ENCODE measurements around the gene ENPP5.

DNA sequence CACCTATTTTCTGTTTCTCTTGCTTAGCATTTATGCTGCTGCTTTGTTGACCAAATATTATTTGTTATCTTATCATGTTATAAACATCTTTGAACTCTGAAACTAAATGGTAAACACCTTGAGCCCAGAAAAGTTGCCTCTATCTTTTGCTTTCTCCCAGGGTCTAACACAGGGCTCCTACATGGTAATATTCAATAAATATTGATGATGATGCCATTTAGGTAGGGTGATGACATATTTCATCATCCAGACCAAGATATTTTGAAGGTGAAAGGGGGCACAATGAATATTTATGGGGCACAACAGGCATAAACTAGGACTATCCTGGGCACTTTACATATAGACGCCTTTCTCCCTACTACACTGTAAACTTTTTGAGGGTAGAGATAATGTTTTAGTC is 52.6 kb downstream of the ENPP5 start:
- TF ChIP-seq JUN (IDR thresholded peaks at IDR 0.05) (no peak), RCOR1 (IDR thresholded peaks at IDR 0.05; ENCODE audit: low read depth, low read length) (no peak), RAD21 (conservative IDR thresholded peaks at IDR 0.05 in 1 of 2, IDR thresholded peaks at IDR 0.05 in 1 of 2) (no peak), CBX8 (IDR thresholded peaks at IDR 0.05) (no peak), EP300 (IDR thresholded peaks at IDR 0.05) (no peak), POLR2A (IDR thresholded peaks at IDR 0.05; ENCODE audit: low read length) (no peak), RFX5 (IDR thresholded peaks at IDR 0.05) (no peak), ZFP36 (IDR thresholded peaks at IDR 0.05; ENCODE audit: borderline replicate concordance, partially characterized antibody) (no peak)
- TF ChIP-seq, protein P1, sequence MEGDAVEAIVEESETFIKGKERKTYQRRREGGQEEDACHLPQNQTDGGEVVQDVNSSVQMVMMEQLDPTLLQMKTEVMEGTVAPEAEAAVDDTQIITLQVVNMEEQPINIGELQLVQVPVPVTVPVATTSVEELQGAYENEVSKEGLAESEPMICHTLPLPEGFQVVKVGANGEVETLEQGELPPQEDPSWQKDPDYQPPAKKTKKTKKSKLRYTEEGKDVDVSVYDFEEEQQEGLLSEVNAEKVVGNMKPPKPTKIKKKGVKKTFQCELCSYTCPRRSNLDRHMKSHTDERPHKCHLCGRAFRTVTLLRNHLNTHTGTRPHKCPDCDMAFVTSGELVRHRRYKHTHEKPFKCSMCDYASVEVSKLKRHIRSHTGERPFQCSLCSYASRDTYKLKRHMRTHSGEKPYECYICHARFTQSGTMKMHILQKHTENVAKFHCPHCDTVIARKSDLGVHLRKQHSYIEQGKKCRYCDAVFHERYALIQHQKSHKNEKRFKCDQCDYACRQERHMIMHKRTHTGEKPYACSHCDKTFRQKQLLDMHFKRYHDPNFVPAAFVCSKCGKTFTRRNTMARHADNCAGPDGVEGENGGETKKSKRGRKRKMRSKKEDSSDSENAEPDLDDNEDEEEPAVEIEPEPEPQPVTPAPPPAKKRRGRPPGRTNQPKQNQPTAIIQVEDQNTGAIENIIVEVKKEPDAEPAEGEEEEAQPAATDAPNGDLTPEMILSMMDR (IDR thresholded peaks at IDR 0.05), result no peak
- TF ChIP-seq, protein P2, sequence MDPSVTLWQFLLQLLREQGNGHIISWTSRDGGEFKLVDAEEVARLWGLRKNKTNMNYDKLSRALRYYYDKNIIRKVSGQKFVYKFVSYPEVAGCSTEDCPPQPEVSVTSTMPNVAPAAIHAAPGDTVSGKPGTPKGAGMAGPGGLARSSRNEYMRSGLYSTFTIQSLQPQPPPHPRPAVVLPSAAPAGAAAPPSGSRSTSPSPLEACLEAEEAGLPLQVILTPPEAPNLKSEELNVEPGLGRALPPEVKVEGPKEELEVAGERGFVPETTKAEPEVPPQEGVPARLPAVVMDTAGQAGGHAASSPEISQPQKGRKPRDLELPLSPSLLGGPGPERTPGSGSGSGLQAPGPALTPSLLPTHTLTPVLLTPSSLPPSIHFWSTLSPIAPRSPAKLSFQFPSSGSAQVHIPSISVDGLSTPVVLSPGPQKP (IDR thresholded peaks at IDR 0.05; ENCODE audit: low read depth, low read length), result no peak
- TF ChIP-seq, protein P3, sequence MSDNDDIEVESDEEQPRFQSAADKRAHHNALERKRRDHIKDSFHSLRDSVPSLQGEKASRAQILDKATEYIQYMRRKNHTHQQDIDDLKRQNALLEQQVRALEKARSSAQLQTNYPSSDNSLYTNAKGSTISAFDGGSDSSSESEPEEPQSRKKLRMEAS (IDR thresholded peaks at IDR 0.05), result no peak
- TF ChIP-seq, protein P4, sequence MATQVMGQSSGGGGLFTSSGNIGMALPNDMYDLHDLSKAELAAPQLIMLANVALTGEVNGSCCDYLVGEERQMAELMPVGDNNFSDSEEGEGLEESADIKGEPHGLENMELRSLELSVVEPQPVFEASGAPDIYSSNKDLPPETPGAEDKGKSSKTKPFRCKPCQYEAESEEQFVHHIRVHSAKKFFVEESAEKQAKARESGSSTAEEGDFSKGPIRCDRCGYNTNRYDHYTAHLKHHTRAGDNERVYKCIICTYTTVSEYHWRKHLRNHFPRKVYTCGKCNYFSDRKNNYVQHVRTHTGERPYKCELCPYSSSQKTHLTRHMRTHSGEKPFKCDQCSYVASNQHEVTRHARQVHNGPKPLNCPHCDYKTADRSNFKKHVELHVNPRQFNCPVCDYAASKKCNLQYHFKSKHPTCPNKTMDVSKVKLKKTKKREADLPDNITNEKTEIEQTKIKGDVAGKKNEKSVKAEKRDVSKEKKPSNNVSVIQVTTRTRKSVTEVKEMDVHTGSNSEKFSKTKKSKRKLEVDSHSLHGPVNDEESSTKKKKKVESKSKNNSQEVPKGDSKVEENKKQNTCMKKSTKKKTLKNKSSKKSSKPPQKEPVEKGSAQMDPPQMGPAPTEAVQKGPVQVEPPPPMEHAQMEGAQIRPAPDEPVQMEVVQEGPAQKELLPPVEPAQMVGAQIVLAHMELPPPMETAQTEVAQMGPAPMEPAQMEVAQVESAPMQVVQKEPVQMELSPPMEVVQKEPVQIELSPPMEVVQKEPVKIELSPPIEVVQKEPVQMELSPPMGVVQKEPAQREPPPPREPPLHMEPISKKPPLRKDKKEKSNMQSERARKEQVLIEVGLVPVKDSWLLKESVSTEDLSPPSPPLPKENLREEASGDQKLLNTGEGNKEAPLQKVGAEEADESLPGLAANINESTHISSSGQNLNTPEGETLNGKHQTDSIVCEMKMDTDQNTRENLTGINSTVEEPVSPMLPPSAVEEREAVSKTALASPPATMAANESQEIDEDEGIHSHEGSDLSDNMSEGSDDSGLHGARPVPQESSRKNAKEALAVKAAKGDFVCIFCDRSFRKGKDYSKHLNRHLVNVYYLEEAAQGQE (IDR thresholded peaks at IDR 0.05), result no peak
- TF ChIP-seq, protein P5, sequence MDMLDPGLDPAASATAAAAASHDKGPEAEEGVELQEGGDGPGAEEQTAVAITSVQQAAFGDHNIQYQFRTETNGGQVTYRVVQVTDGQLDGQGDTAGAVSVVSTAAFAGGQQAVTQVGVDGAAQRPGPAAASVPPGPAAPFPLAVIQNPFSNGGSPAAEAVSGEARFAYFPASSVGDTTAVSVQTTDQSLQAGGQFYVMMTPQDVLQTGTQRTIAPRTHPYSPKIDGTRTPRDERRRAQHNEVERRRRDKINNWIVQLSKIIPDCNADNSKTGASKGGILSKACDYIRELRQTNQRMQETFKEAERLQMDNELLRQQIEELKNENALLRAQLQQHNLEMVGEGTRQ (IDR thresholded peaks at IDR 0.05), result no peak

Data from A549 (cell line).